AG04450 (cell line): ENCODE measurements around the gene MIR17HG. TPM values are rescaled to one million over a fixed set of nuclear protein-coding genes. Genes with fewer than 3 reads are reported as not detected.
"Not testable (repeated sequence)": the region's sequence is repeated elsewhere in the genome, so short reads cannot be mapped to it uniquely, and the experiment has no call there.

Experiments used
- CTCF ChIA-PET: fragments of 300-600, 350-600 bp; formaldehyde crosslinking; extraction: SDS; loops from one replicate; lab custom pipeline; 2022; ENCODE audit warnings: antibody characterized with exemption, inconsistent platforms; lab: Charles Lee
- POLR2A ChIA-PET: fragments of 350-600 bp; formaldehyde crosslinking; extraction: SDS; loops from one replicate; lab custom pipeline; 2021; ENCODE audit warnings: antibody characterized with exemption, inconsistent platforms; lab: Yijun Ruan, JAX
- DNase-seq: peaks from one replicate; pipeline ENCODE4 v3.0.0-alpha.2; 2011; ENCODE audit warnings: low read depth, low spot score
- H3K27ac ChIP-seq: one replicate; pipeline ENCODE4 v1.5.1; 2012; ENCODE audit warnings: low read depth, low read length, control low read depth
- H3K27me3 ChIP-seq: one replicate; pipeline ENCODE4 v1.6.0; 2012; ENCODE audit warnings: low read length; ENCODE audit not compliant: control insufficient read depth, insufficient read depth
- H3K4me3 ChIP-seq: 2 replicates; pipeline ENCODE4 v1.5.1; 2011; ENCODE audit warnings: mild to moderate bottlenecking, low read depth, low read length, control low read depth
- H3K9me3 ChIP-seq: 2 replicates; pipeline ENCODE4 v1.5.1; 2012; ENCODE audit warnings: low read length; ENCODE audit not compliant: control insufficient read depth, insufficient read depth
- polyA plus RNA-seq: library from polyadenylated mRNA; depleted of rRNA; stranded (reverse); fragments of >200 nt; gene quantifications from 2 replicates; pipeline ENCODE4 v1.2.3, GENCODE V29; 2011
- TF ChIP-seq, protein P1 (sequence below): IDR thresholded peaks from 2 replicates; pipeline ENCODE4 v1.5.1; 2011; ENCODE audit warnings: low read depth, low read length, control low read depth, inconsistent platforms

The MIR17HG gene
- polyA plus RNA-seq, 1 experiment: 1.3 TPM

GRCh38 chr13:91349992-91350911, 2.8 kb downstream of the MIR17HG start:
- H3K27ac ChIP-seq: no peak overlapping the region
- ChIA-PET CTCF (interaction anchor here (0.9 to 1.1 kb wide), 5 partner anchors 9 to 57 kb away, joined by 3 to 23 read pairs (median 4); no protein-coding TSS in a partner anchor), POLR2A (no interaction called here)
- H3K27me3 ChIP-seq: peaks cover 6% of the 10 kb centered on the region
- no peaks in the 10 kb centered on the region; the same call in 1 of the 2 replicates for H3K9me3 ChIP-seq
- TF ChIP-seq, protein P1, sequence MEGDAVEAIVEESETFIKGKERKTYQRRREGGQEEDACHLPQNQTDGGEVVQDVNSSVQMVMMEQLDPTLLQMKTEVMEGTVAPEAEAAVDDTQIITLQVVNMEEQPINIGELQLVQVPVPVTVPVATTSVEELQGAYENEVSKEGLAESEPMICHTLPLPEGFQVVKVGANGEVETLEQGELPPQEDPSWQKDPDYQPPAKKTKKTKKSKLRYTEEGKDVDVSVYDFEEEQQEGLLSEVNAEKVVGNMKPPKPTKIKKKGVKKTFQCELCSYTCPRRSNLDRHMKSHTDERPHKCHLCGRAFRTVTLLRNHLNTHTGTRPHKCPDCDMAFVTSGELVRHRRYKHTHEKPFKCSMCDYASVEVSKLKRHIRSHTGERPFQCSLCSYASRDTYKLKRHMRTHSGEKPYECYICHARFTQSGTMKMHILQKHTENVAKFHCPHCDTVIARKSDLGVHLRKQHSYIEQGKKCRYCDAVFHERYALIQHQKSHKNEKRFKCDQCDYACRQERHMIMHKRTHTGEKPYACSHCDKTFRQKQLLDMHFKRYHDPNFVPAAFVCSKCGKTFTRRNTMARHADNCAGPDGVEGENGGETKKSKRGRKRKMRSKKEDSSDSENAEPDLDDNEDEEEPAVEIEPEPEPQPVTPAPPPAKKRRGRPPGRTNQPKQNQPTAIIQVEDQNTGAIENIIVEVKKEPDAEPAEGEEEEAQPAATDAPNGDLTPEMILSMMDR: no peak
- peak overlapping the region; percentile 76 for H3K4me3 ChIP-seq
- DNase-seq: no peak

DNA sequence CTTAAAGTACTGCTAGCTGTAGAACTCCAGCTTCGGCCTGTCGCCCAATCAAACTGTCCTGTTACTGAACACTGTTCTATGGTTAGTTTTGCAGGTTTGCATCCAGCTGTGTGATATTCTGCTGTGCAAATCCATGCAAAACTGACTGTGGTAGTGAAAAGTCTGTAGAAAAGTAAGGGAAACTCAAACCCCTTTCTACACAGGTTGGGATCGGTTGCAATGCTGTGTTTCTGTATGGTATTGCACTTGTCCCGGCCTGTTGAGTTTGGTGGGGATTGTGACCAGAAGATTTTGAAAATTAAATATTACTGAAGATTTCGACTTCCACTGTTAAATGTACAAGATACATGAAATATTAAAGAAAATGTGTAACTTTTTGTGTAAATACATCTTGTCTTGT, 3.6 kb downstream of the MIR17HG start:
- CTCF ChIA-PET: interaction anchor here (1.1 kb wide), 1 partner anchor 55 kb away, joined by 4 read pairs; no protein-coding TSS in a partner anchor

DNA sequence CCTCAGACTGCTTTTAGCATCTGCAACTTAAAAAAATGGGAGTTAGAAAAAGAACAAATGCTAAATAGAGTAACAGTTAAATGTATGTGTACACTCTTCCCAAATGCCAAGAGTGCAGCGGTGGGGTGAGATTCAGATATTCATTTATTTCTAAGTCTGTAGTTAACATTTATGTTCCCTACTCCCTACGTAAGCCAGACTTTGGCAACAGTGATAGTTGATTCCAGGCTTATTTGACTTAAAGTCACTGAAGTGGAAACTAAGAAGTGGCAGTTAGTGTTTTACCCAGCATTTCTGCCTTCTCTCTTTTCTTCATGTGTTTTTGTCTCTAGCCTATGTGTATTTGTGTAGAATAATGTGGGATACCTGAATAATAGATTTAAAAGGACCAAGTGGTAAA, 4.5 kb downstream of the MIR17HG start:
- Histone ChIP-seq H3K27me3 (no peaks in the 10 kb centered on the region), H3K27ac (no peak overlapping the region), H3K4me3 (no peak overlapping the region), H3K9me3 (no peaks in the 10 kb centered on the region; the same call in 1 of the 2 replicates)
- TF ChIP-seq, protein P1: no peak
- CTCF ChIA-PET: interaction anchor here (0.6 to 1.1 kb wide), 3 partner anchors 24 to 217 kb away, joined by 3 to 4 read pairs (median 3); no protein-coding TSS in a partner anchor
- no peak for DNase-seq
- POLR2A ChIA-PET: no interaction called here

More for the DNA sequence above, 3.6 kb downstream of the MIR17HG start:
- DNase-seq: no peak
- H3K27me3 ChIP-seq: no peaks in the 10 kb centered on the region
- H3K4me3 ChIP-seq: peak overlapping the region; percentile 23
- H3K9me3 ChIP-seq: no peaks in the 10 kb centered on the region; the same call in 1 of the 2 replicates
- POLR2A ChIA-PET: no interaction called here
- TF ChIP-seq, protein P1: no peak
- H3K27ac ChIP-seq: no peak overlapping the region

GRCh38 chr13:91352891-91353290, 5.4 kb downstream of the MIR17HG start:
- DNase-seq, H3K27ac ChIP-seq, H3K4me3 ChIP-seq, H3K9me3 ChIP-seq, POLR2A ChIA-PET, H3K27me3 ChIP-seq: not testable (repeated sequence)
- CTCF ChIA-PET: interaction anchor here (0.6 to 1.0 kb wide), 2 partner anchors 23 to 216 kb away, joined by 3 read pairs; no protein-coding TSS in a partner anchor

DNA sequence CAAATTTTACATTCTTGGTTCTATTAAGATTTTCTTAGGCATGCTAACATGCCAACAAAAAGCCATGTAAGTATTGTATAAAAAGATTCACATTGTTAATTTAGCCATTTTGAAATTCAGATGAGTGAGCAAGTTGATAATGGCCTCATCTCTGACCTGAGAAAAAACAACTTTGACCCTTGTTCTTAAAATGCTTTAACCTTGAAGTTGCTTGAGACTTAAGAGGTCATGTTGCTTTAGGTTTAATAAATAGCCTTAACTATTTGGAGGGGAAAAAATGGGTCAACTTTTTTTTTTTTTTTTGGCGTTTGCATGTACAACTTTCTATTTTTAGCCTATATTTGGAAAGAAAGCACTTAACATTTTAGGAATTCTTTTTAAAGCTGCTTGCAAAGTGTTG, 6.0 kb downstream of the MIR17HG start:
- Histone ChIP-seq H3K9me3 (no peaks in the 10 kb centered on the region), H3K4me3 (no peak overlapping the region), H3K27ac (no peak overlapping the region), H3K27me3 (no peaks in the 10 kb centered on the region)
- ChIA-PET POLR2A (no interaction called here), CTCF (no interaction called here)
- no peak for DNase-seq
- TF ChIP-seq, protein P1: no peak
